Astrocyte of the cerebellum (primary cell): ENCODE measurements around the gene GLP1R.

ENCODE experiments used
- DNase-seq: peaks from one replicate; pipeline ENCODE4 v3.0.0-alpha.2; 2011; ENCODE audit warnings: low read depth
- H3K4me3 ChIP-seq: 2 replicates; pipeline ENCODE4 v1.5.1; 2011; ENCODE audit warnings: mild to moderate bottlenecking, low read depth, low read length, moderate library complexity
- in situ Hi-C: cut with HindIII; loops from 2 replicates; pipeline ENCODE4 v1.10.0; 2017; ENCODE audit warnings: low sequenced_read_pairs
- TF ChIP-seq, protein P1 (sequence below): IDR thresholded peaks from 2 replicates; pipeline ENCODE4 v1.5.1; 2012; ENCODE audit warnings: low read length, low read depth, moderate library complexity, mild to moderate bottlenecking; ENCODE audit errors: missing control alignments

GLP1R gene

DNA sequence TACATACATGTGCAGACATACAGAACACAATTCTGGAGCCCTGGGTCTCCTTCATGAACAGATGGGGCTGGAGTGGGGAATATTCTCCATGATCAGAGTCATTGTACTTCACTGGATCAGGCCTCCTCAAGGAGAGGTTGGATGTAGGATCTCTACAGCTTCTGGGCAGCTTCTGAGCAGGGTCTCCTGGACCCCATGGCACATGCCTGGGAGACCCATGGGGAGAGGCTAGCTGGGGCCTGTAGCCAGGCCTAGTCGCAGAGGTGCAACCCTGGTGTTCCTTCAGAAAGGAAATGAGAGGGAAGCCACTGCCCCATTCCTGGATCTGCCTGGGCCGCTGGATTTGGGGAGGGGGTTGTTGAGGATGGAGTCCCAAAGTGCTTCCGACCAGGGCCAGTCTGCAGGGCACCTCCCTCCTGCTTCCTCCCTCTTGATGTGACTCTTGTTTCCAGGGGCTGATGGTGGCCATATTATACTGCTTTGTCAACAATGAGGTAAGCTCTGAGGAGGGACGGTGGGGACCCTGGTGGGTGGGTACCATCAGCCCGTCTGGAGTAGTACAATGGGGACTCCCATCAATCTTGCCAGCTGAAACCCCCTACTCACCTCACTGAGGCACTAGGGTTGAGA, 31.8 kb downstream of the GLP1R start:
- TF ChIP-seq, protein P1, sequence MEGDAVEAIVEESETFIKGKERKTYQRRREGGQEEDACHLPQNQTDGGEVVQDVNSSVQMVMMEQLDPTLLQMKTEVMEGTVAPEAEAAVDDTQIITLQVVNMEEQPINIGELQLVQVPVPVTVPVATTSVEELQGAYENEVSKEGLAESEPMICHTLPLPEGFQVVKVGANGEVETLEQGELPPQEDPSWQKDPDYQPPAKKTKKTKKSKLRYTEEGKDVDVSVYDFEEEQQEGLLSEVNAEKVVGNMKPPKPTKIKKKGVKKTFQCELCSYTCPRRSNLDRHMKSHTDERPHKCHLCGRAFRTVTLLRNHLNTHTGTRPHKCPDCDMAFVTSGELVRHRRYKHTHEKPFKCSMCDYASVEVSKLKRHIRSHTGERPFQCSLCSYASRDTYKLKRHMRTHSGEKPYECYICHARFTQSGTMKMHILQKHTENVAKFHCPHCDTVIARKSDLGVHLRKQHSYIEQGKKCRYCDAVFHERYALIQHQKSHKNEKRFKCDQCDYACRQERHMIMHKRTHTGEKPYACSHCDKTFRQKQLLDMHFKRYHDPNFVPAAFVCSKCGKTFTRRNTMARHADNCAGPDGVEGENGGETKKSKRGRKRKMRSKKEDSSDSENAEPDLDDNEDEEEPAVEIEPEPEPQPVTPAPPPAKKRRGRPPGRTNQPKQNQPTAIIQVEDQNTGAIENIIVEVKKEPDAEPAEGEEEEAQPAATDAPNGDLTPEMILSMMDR = no peak
- in situ Hi-C loops = no loop called here

GRCh38 chr6:39082310-39082709, 33.7 kb downstream of the GLP1R start:
- TF ChIP-seq, protein P1 = no peak
- in situ Hi-C loops = no loop called here
- no peak for DNase-seq
- no peak overlapping the region for H3K4me3 ChIP-seq

More for the DNA sequence above, 31.8 kb downstream of the GLP1R start:
- no peak overlapping the region for H3K4me3 ChIP-seq
- no peak for DNase-seq

- no peak overlapping the region for H3K4me3 ChIP-seq
- in situ Hi-C loops = no loop called here
- TF ChIP-seq, protein P1 = no peak
- no peak for DNase-seq
These were observed 34.7 kb downstream of the GLP1R start for GRCh38 chr6:39083231-39083634.

GRCh38 chr6:39084506-39084905, 35.9 kb downstream of the GLP1R start:
- in situ Hi-C loops = no loop called here
- no peak overlapping the region for H3K4me3 ChIP-seq
- TF ChIP-seq, protein P1 = no peak
- DNase-seq = no peak

DNA sequence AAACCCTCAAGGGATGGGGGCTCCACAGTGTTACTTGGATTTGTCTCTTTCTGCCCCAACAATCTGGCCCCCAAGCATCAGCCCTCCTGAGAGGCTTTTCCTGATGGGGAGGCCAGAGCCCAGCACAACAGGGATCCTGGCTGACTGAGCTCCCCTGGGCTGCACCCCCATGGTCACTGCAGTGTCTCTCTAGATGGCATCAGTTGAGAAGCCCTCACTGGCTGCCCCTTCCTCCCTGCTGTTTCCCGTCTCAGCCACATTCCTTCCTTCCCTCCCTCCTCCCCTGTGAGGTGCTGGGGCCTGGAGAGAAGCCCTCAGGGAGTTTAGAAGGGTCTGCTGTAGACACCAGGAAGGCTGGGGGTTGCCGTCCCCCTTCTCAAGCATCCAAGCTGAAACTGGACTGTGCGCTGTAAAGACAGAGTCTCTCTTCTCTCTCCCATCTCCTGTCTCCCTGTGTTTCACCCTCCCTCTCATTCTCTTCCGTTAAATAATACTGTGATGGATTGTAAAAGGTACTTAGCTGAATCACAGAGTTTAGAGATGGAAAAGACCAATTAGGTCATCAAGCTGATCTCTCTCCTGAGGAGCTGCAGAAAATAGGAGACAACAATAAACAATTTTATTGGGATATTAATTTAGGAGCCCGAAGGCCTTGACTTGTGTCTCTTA, 36.7 kb downstream of the GLP1R start:
- H3K4me3 ChIP-seq = no peak overlapping the region
- TF ChIP-seq, protein P1 = no peak
- no peak for DNase-seq
- in situ Hi-C loops = no loop called here

DNA sequence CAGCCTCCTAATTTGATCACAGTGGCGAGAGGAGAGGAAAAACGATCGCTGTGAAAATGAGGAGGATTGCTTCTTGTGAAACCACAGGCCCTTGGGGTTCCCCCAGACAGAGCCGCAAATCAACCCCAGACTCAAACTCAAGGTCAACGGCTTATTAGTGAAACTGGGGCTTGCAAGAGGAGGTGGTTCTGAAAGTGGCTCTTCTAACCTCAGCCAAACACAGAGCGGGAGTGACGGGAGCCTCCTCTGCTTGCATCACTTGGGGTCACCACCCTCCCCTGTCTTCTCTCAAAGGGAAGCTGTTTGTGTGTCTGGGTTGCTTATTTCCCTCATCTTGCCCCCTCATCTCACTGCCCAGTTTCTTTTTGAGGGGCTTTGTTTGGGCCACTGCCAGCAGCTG, 37.7 kb downstream of the GLP1R start:
- no peak for DNase-seq
- in situ Hi-C loops = no loop called here
- TF ChIP-seq, protein P1 = no peak
- H3K4me3 ChIP-seq = no peak overlapping the region
